ENCODE data around the gene SENP7. TPM values are rescaled to one million over a fixed set of nuclear protein-coding genes. Genes with fewer than 3 reads are reported as not detected.
"Not testable (repeated sequence)": the region's sequence is repeated elsewhere in the genome, so short reads cannot be mapped to it uniquely, and the experiment has no call there.

The SENP7 gene
- total RNA-seq, 1 donor from 2014 or later: 8.1 TPM

GRCh38 chr3:101329016-101329673 lies 183.9 kb downstream of the SENP7 start:
- DNase-seq (ENCODE audit: low read depth in 2 of 2): no peak

- no peak for DNase-seq (ENCODE audit: low read depth in 2 of 2)
Measured at GRCh38 chr3:101325393-101326134, 187.4 kb downstream of the SENP7 start.

- DNase-seq (ENCODE audit: low read depth in 2 of 2): no peak
Measured at GRCh38 chr3:101320475-101320874, 192.5 kb downstream of the SENP7 start, which contains the start of gene IMPG2. Gene IMPG2, minus strand, starts transcription at chr3:101320575. Its CDS starts 203 bp downstream, at chr3:101320372.

GRCh38 chr3:101319531-101319930 lies 193.5 kb downstream of the SENP7 start:
- DNase-seq (ENCODE audit: low read depth in 2 of 2): no peak

GRCh38 chr3:101312545-101312944 lies 200.5 kb downstream of the SENP7 start:
- no peak for DNase-seq (ENCODE audit: low read depth in 2 of 2)

DNA sequence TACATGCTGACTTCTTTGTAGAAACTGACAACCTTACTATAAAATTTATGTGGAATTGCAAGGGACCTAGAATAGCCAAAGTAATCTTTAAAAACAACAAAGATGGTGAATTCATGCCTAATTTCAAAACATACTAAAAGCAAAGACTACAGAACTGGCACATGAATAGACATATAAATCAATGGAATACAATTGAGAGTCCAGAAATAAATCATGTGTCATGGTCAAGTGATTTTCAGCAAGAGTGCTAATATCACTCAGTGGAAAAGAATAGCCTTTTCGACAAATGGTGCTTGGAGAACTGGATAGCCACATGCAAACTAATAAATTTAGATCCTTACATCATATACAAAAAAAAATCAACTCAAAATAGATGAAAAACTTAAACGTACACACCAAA lies 201.3 kb downstream of the SENP7 start:
- DNase-seq (ENCODE audit: low read depth in 2 of 2): no peak

DNA sequence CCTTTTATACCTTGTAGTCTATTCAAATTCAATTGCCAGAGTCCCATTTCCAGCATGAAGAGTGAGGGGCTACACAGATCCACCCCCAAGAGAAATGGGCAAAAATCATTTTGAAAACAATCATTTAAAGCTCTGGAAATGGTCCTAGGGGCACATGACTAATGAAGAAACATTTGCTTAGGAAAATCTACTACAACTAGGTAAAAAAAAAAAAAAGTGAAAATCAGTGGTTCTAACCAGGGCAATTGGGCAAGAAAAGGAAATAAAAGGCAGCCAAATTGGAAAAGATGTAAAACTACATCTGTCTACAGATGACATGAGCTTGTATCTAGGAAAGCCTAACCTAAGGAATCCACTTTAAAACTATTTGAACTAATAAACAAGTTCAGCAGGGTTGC lies 202.0 kb downstream of the SENP7 start:
- DNase-seq (ENCODE audit: low read depth in 2 of 2): peak in 1 of 2 donors; percentile 1

DNA sequence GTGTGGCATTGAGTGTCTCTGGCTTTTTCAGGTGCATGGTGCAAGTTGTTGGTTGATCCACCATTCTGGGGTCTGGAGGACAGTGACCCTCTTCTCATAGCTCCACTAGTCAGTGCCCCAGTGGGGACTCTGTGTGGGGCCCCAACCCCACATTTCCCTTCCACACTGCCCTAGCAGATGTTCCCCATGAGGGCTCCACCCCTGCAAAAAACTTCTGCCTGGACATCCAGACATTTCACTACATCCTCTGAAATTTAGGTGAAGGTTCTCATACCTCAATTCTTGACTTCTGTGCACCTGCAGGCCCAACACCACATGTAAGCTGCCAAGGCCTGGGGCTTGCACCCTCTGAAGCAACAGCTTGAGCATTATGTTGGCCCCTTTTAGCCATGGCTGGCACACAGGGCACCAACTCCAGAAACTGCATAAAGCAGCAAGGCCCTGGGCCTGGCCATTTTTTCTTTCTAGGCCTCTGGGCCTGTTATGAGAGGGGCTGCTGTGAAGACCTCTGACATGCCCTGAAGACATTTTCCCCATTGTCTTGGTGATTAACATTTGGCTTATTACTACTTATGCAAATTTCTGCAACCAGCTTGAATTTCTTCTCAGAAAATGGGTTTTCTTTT lies 204.8 kb downstream of the SENP7 start:
- DNase-seq (ENCODE audit: low read depth in 2 of 2): not testable (repeated sequence)

- DNase-seq (ENCODE audit: low read depth in 2 of 2): no peak
Measured at GRCh38 chr3:101303836-101304235, 209.2 kb downstream of the SENP7 start.

- peak in 1 of 2 donors; percentile 21 for DNase-seq (ENCODE audit: low read depth in 2 of 2)
Measured at GRCh38 chr3:101303089-101303731, 209.8 kb downstream of the SENP7 start.

GRCh38 chr3:101300073-101300472 lies 212.9 kb downstream of the SENP7 start:
- no peak for DNase-seq (ENCODE audit: low read depth in 2 of 2)

GRCh38 chr3:101292027-101292426 lies 221.0 kb downstream of the SENP7 start:
- DNase-seq (ENCODE audit: low read depth in 2 of 2): no peak

DNA sequence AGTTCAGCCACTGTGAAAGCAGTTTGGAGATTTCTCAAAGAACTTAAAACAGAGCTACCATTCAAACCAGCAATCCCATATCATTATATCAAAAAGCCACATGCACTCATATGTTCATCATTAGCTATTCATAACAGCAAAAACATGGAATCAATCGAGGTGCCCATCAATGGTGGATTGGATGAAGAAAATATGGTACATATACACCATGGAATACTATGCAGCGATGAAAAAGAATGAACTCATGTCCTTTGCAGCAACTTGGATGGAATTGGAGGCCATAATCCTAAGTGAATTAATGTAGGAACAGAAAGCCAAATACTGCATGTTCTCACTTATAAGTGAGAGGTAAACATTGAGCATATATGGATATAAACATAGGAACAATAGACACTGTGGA lies 224.7 kb downstream of the SENP7 start:
- DNase-seq (ENCODE audit: low read depth in 2 of 2): no peak

DNA sequence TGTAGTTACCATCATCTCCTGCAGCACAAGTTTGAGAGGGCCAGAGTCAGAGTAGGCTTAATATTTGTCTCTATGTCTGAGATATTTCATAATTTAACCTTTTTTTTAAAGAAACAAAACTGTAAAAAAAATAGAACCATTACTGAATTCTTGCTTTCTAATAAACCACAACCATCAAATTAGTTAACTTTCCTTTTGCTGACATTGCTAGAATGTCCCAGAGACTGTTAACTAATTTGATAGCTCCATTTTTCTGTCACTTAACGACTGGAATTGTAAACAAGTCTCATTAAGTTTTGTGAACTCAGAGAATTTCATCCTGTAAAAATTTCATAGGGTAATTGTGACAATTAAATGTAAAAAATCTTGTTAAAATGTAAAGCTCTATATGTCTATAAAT lies 228.3 kb downstream of the SENP7 start:
- no peak for DNase-seq (ENCODE audit: low read depth in 2 of 2)

DNA sequence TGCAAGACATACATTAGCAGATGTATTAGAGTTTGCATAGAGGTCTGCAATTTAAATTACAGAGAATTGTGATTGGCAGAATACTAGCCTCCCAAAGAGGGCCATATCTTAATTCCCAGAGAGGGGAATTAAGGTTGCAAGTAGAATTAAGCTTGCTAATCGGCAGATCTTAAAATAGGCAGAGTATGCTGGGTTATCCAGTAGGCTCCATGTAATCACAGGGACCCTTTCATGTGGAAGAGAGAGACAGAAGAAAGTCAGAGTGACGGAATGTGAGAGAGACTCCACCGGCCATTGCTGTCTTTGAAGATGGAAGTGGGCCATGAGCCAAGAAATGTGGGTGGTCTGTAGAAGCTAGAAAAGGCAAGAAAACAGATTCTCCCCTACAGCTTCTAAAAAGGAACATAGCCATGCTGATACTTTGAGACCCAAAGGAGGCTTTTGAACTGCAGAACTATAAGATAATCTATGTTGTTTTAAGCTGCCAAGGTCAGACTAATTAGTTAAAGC lies 231.4 kb downstream of the SENP7 start:
- no peak for DNase-seq (ENCODE audit: low read depth in 2 of 2)

DNA sequence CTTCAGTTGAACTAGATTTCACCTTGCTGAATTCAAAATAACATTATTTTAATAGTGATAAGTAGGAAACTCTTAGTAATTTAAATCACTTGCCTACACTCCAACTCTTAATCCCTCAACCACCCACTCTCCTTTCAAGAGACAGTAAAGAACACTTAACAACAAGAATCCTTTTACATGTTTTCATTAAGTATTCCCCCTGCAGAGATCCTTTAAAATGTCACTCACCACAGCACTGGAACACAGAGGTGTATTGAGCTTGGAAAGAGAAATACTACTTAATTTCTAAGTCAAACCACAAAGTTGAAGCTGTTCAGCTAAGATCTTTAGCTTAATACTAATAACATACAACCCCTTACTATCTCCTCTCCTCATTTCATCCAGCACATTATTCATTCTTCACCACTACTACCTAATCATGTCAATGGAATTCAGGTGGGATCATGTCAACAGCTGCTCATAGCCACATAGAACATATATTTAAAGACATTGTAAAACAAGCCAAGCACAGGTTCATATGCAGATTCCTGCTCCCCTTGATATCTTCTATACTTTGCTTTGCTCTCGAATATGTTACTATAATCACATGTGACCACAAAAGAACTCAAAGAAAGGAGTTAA lies 233.1 kb downstream of the SENP7 start:
- DNase-seq (ENCODE audit: low read depth in 2 of 2): no peak

DNA sequence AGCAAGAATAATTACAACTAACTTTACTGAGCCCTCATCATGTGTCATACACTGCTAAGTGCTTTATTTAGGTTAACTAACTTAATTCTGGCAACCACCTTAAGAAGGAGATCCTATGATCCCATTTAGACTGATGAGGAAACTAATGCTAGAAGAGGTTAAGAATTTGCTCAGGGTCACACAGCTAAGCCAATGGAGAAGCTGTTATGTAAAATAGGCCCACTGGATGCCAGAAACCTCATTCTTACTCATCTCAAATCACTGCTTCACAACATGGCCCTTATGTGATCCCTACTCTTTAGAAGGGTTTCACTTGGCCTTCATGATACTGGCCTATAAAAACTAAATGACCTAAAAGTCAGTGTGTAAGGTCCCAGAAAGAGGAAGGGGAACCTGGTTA lies 233.8 kb downstream of the SENP7 start:
- DNase-seq (ENCODE audit: low read depth in 2 of 2): no peak

- no peak for DNase-seq (ENCODE audit: low read depth in 2 of 2)
Measured at GRCh38 chr3:101278727-101279126, 234.3 kb downstream of the SENP7 start.
